ENCODE results near the gene FURIN. TPM values are rescaled to one million over a fixed set of nuclear protein-coding genes. Genes with fewer than 3 reads are reported as not detected.

Gene FURIN
- total and polyA plus RNA-seq, 9 of the 15 experiments (the other 6 are each of a cell fraction or from before 2014, with no cell fraction given), result 0.92 to 99.9 (median 34.8) TPM

GRCh38 chr15:90902840-90903732, 34.7 kb downstream of the FURIN start, which contains the start of gene MAN2A2 (continued):
- TF ChIP-seq, protein P1, sequence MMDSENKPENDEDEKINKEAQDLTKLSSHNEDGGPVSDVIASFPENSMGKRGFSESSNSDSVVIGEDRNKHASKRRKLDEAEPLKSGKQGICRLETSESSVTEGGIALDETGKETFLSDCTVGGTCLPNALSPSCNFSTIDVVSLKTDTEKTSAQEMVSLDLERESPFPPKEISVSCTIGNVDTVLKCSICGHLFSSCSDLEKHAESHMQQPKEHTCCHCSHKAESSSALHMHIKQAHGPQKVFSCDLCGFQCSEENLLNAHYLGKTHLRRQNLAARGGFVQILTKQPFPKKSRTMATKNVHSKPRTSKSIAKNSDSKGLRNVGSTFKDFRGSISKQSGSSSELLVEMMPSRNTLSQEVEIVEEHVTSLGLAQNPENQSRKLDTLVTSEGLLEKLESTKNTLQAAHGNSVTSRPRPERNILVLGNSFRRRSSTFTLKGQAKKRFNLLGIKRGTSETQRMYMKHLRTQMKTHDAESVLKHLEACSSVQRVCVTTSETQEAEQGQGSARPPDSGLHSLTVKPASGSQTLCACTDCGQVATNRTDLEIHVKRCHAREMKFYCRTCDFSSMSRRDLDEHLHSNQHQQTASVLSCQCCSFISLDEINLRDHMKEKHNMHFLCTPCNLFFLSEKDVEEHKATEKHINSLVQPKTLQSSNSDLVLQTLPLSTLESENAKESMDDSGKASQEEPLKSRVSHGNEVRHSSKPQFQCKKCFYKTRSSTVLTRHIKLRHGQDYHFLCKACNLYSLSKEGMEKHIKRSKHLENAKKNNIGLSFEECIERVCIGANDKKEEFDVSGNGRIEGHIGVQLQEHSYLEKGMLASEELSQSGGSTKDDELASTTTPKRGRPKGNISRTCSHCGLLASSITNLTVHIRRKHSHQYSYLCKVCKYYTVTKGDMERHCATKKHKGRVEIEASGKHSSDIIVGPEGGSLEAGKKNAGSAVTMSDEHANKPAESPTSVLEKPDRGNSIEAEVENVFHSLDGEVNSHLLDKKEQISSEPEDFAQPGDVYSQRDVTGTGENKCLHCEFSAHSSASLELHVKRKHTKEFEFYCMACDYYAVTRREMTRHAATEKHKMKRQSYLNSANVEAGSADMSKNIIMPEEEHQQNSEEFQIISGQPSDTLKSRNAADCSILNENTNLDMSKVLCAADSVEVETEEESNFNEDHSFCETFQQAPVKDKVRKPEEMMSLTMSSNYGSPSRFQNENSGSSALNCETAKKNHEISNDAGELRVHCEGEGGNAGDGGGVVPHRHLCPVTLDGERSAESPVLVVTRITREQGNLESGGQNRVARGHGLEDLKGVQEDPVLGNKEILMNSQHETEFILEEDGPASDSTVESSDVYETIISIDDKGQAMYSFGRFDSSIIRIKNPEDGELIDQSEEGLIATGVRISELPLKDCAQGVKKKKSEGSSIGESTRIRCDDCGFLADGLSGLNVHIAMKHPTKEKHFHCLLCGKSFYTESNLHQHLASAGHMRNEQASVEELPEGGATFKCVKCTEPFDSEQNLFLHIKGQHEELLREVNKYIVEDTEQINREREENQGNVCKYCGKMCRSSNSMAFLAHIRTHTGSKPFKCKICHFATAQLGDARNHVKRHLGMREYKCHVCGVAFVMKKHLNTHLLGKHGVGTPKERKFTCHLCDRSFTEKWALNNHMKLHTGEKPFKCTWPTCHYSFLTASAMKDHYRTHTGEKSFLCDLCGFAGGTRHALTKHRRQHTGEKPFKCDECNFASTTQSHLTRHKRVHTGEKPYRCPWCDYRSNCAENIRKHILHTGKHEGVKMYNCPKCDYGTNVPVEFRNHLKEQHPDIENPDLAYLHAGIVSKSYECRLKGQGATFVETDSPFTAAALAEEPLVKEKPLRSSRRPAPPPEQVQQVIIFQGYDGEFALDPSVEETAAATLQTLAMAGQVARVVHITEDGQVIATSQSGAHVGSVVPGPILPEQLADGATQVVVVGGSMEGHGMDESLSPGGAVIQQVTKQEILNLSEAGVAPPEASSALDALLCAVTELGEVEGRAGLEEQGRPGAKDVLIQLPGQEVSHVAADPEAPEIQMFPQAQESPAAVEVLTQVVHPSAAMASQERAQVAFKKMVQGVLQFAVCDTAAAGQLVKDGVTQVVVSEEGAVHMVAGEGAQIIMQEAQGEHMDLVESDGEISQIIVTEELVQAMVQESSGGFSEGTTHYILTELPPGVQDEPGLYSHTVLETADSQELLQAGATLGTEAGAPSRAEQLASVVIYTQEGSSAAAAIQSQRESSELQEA (IDR thresholded peaks at IDR 0.05; ENCODE audit: low read depth), result no peak
- TF ChIP-seq TAF1 (IDR thresholded peaks at IDR 0.05; ENCODE audit: control insufficient read depth, extremely low read depth, insufficient read depth, low read length, severe bottlenecking) (peak; percentile 95), EGR1 (conservative IDR thresholded peaks at IDR 0.05) (peak; percentile 98), POLR2A (conservative IDR thresholded peaks at IDR 0.05) (peak; percentile 87), HMGN3 (IDR thresholded peaks at IDR 0.05; ENCODE audit: borderline replicate concordance, extremely low read depth, insufficient read length, low read depth, low read length) (peak; percentile 41), RREB1 (CRISPR knock-in tag; IDR thresholded peaks at IDR 0.05) (0 out of 2 replicates have a peak, but pooled peaks have one; percentile 11), PML (IDR thresholded peaks at IDR 0.05; ENCODE audit: low read length) (peak; percentile 73), NRF1 (conservative IDR thresholded peaks at IDR 0.05 in 1 of 2, IDR thresholded peaks at IDR 0.05 in 1 of 2) (peak; percentile 77 to 80), MYNN (IDR thresholded peaks at IDR 0.05) (peak; percentile 44; the same call in 1 of the 2 replicates), MYNN (CRISPR knock-in tag; IDR thresholded peaks at IDR 0.05) (no peak), ETS1 (conservative IDR thresholded peaks at IDR 0.05; ENCODE audit: control insufficient read depth, low read depth, low read length) (peak; percentile 55; the same call in 1 of the 2 replicates)

Measured in K562 (cell line).